Fibroblast of lung (primary cell): ENCODE data around the gene PLCL1. TPM values are rescaled to one million over a fixed set of nuclear protein-coding genes. Genes with fewer than 3 reads are reported as not detected.

ENCODE experiments used
- DNase-seq, 2 donors: peaks; one replicate each; pipeline versions ENCODE4 v3.0.0 to v3.0.0-alpha.2; 2010; ENCODE audit warnings: low read depth in 2 of 2
- H2AFZ ChIP-seq: 2 replicates; pipeline ENCODE4 v1.5.1; 2012; ENCODE audit warnings: low read length, control low read depth, inconsistent platforms
- H3K27ac ChIP-seq: 2 replicates; pipeline ENCODE4 v1.5.1; 2011; ENCODE audit warnings: low read length, control low read depth; ENCODE audit not compliant: insufficient read depth
- H3K27me3 ChIP-seq: 2 replicates; pipeline ENCODE4 v1.5.1; 2011; ENCODE audit warnings: mild to moderate bottlenecking, low read length; ENCODE audit not compliant: control insufficient read depth, insufficient read depth
- H3K36me3 ChIP-seq: 2 replicates; pipeline ENCODE4 v1.5.1; 2011; ENCODE audit warnings: low read length; ENCODE audit not compliant: control insufficient read depth, insufficient read depth
- H3K4me1 ChIP-seq: 2 replicates; pipeline ENCODE4 v1.5.1; 2011; ENCODE audit warnings: low read length; ENCODE audit not compliant: control insufficient read depth, insufficient read depth; ENCODE audit errors: extremely low read depth
- H3K4me2 ChIP-seq: 2 replicates; pipeline ENCODE4 v1.5.1; 2011; ENCODE audit warnings: low read length, control low read depth; ENCODE audit not compliant: insufficient read depth; ENCODE audit errors: extremely low read depth
- H3K4me3 ChIP-seq, 4 experiments: fragments of 200-600 bp in 1 of 4; sonication (generic) in 1 of 4; replicated peaks in 1 of 4; 2 replicates each; pipeline ENCODE4 v1.5.1; 2011 to 2016; ENCODE audit warnings: low read length in 4 of 4, low read depth in 3 of 4, mild to moderate bottlenecking in 3 of 4, control low read depth in 2 of 4, inconsistent platforms in 1 of 4, mixed read lengths in 1 of 4; ENCODE audit not compliant: insufficient read depth in 1 of 4; ENCODE audit errors: control extremely low read depth in 1 of 4
- H3K79me2 ChIP-seq: 2 replicates; pipeline ENCODE4 v1.5.1; 2012; ENCODE audit warnings: mild to moderate bottlenecking, low read length, inconsistent platforms; ENCODE audit not compliant: control insufficient read depth, insufficient read depth
- H3K9ac ChIP-seq: 2 replicates; pipeline ENCODE4 v1.5.1; 2011; ENCODE audit warnings: mild to moderate bottlenecking, low read length, control low read depth; ENCODE audit not compliant: insufficient read depth
- H3K9me3 ChIP-seq: 2 replicates; pipeline ENCODE4 v1.5.1; 2012; ENCODE audit warnings: low read depth, low read length; ENCODE audit not compliant: control insufficient read depth, insufficient read depth
- H4K20me1 ChIP-seq: 2 replicates; pipeline ENCODE4 v1.5.1; 2011; ENCODE audit warnings: low read length; ENCODE audit not compliant: control insufficient read depth, insufficient read depth; ENCODE audit errors: extremely low read depth
- EZH2 ChIP-seq: IDR thresholded peaks from 2 replicates; pipeline ENCODE4 v1.5.1; 2012; ENCODE audit warnings: low read length, control low read depth, mild to moderate bottlenecking; ENCODE audit errors: missing control alignments
- polyA plus RNA-seq, 2 donors: library from polyadenylated mRNA; depleted of rRNA in 1 of 2; stranded (reverse) in 1 of 2; unstranded in 1 of 2; fragments of >200 nt; gene quantifications; 2 replicates each; pipeline ENCODE4 v1.2.1, GENCODE V29; 2011 to 2012; ENCODE audit warnings: missing spikeins in 1 of 2
- total RNA-seq: library from RNA; depleted of rRNA; stranded (reverse); fragments of >200 nt; gene quantifications from 2 replicates; pipeline ENCODE4 v1.2.1, GENCODE V29; 2014
- TF ChIP-seq, protein P1 (sequence below), 2 donors: IDR thresholded peaks in 1 of 2; conservative IDR thresholded peaks in 1 of 2; 1 replicate in 1 of 2; 2 replicates in 1 of 2; pipeline ENCODE4 v1.5.1; 2011 to 2012; ENCODE audit warnings: low read length in 2 of 2, control low read depth in 1 of 2, inconsistent platforms in 1 of 2, low read depth in 1 of 2, mild to moderate bottlenecking in 1 of 2

PLCL1 gene
- total and polyA plus RNA-seq, 2 donors (not counting 1 experiment from before 2014, with no cell fraction given) = 0.48 to 0.83 TPM

DNA sequence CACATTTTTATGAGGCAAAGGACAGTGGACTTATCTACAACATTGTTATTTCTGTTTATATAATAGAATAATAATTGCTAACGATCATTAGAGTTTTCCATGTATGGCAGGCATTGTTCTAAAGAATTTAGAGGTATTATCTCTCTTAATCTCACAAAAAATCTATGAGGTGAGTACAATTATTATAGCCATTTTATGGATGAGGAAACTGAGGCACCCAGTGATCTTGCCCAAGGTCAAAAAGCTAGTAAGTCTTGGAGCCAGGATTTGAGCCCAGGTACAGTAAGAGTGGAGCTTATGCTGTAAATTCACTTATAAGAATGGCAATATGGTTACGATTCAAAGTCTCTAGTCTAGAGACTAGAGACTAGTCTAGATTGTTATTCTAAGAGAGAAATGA is 331.7 kb downstream of the PLCL1 start:
- no peak overlapping the region for H3K4me2 ChIP-seq
- H3K9ac ChIP-seq = no peak overlapping the region
- H3K79me2 ChIP-seq = no peaks in the 10 kb centered on the region
- no peaks in the 10 kb centered on the region for H3K9me3 ChIP-seq
- no peak overlapping the region for H3K4me3 ChIP-seq
- H2AFZ ChIP-seq = no peak overlapping the region
- no peaks in the 10 kb centered on the region for H4K20me1 ChIP-seq
- no peak overlapping the region for H3K27ac ChIP-seq
- H3K27me3 ChIP-seq = no peaks in the 10 kb centered on the region
- no peaks in the 10 kb centered on the region for H3K36me3 ChIP-seq
- H3K4me1 ChIP-seq = no peaks in the 10 kb centered on the region
- no peak for TF ChIP-seq EZH2
- TF ChIP-seq, protein P1, sequence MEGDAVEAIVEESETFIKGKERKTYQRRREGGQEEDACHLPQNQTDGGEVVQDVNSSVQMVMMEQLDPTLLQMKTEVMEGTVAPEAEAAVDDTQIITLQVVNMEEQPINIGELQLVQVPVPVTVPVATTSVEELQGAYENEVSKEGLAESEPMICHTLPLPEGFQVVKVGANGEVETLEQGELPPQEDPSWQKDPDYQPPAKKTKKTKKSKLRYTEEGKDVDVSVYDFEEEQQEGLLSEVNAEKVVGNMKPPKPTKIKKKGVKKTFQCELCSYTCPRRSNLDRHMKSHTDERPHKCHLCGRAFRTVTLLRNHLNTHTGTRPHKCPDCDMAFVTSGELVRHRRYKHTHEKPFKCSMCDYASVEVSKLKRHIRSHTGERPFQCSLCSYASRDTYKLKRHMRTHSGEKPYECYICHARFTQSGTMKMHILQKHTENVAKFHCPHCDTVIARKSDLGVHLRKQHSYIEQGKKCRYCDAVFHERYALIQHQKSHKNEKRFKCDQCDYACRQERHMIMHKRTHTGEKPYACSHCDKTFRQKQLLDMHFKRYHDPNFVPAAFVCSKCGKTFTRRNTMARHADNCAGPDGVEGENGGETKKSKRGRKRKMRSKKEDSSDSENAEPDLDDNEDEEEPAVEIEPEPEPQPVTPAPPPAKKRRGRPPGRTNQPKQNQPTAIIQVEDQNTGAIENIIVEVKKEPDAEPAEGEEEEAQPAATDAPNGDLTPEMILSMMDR (conservative IDR thresholded peaks at IDR 0.05 in 1 of 2, IDR thresholded peaks at IDR 0.05 in 1 of 2; ENCODE audit: low read depth in 1 of 2, low read length in 2 of 2) = no peak
- DNase-seq = no peak

DNA sequence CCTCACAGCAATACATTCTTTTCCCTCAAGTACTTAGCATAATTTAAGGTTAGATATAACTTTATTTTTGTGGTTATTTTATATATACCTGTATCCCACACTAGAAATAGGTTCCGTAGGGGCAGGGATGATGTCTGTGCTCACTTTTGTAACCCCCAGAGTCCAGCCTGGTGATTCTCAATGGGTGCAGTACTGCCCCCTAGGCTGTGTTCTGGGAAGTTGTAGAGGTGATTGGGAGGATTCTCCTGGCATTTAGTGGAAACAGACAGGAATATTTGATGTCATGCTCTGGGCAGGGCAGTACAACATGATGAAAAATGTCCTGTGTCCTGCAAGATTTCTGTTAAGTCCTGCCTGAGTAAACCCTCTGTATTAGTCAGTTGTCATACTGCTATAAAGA is 333.3 kb downstream of the PLCL1 start:
- TF ChIP-seq, protein P1 (conservative IDR thresholded peaks at IDR 0.05 in 1 of 2, IDR thresholded peaks at IDR 0.05 in 1 of 2; ENCODE audit: low read depth in 1 of 2, low read length in 2 of 2) = no peak
- no peak for TF ChIP-seq EZH2
- Histone ChIP-seq H3K4me2 (no peak overlapping the region), H3K9ac (no peak overlapping the region), H3K27ac (no peak overlapping the region), H3K4me3 (no peak overlapping the region), H4K20me1 (no peaks in the 10 kb centered on the region), H3K79me2 (no peaks in the 10 kb centered on the region), H3K36me3 (no peaks in the 10 kb centered on the region), H3K9me3 (no peaks in the 10 kb centered on the region), H2AFZ (no peak overlapping the region), H3K4me1 (no peaks in the 10 kb centered on the region), H3K27me3 (no peaks in the 10 kb centered on the region)
- no peak for DNase-seq

DNA sequence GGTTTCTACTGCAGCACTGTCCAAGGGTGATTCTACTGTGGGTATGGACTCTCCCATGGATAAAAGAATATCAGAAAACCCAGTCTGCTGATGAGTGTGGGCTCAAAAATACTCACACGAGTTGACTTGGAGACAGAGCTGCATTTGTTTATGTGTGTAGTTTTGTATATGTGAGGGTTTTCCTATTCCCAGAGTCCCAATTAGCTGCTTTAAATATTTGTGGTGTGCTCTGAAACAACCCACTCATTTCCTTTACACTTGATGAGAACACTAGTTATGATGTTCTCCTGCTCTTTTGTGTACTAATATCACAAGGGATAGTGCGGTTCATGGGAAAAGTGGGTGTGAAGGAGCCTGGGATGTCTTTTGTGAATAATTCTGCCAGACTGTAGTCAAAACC is 337.3 kb downstream of the PLCL1 start:
- peak in 1 of 2 donors; percentile 3 for DNase-seq
- Histone ChIP-seq H3K36me3 (no peaks in the 10 kb centered on the region), H3K4me2 (no peak overlapping the region), H2AFZ (no peak overlapping the region), H3K4me3 (no peak overlapping the region), H3K9me3 (no peaks in the 10 kb centered on the region), H3K27me3 (no peaks in the 10 kb centered on the region), H3K4me1 (no peaks in the 10 kb centered on the region), H3K79me2 (no peaks in the 10 kb centered on the region), H4K20me1 (no peaks in the 10 kb centered on the region), H3K9ac (no peak overlapping the region), H3K27ac (no peak overlapping the region)
- TF ChIP-seq, protein P1 (conservative IDR thresholded peaks at IDR 0.05 in 1 of 2, IDR thresholded peaks at IDR 0.05 in 1 of 2; ENCODE audit: low read depth in 1 of 2, low read length in 2 of 2) = no peak
- no peak for TF ChIP-seq EZH2
